Smooth muscle cell (in vitro differentiated cells): Measurements from ENCODE around the gene DDI2. TPM values are rescaled to one million over a fixed set of nuclear protein-coding genes. Genes with fewer than 3 reads are reported as not detected.

Source experiments
- polyA plus RNA-seq: library from polyadenylated mRNA; unstranded; fragments of >200 nt; fragmentation: Nextera tagmentation; extraction: Ambion mirVana; gene quantifications from 2 replicates; pipeline ENCODE4 v1.2.1, GENCODE V29; 2016
- small RNA-seq: library from RNA; depleted of rRNA; stranded (forward); fragments of <200 nt; gene quantifications from one replicate; pipeline ENCODE3, GENCODE V24; 2014
- total RNA-seq: library from RNA; depleted of rRNA; stranded (reverse); fragments of >200 nt; gene quantifications from 2 replicates; pipeline ENCODE4 v1.2.3, GENCODE V29; 2014

Gene DDI2
- total and polyA plus RNA-seq, 2 experiments from 2014 or later = 3.5 to 10.9 TPM

Small RNA genes within 50 kb of the gene (small RNA-seq; reads per million reads assigned to genes)
- gene AL121992.2 (not detected), gene CD24P1 (not detected), gene RNU7-179P (not detected)

Other genes starting within 250 kb of the DDI2 start
- 7.0 and 10.4 TPM in 2 replicates for gene EFHD2, start 207.6 kb upstream of the DDI2 start, total RNA-seq
- 22.9 and 34.1 TPM in 2 replicates for gene EFHD2, start 207.6 kb upstream of the DDI2 start, polyA plus RNA-seq
- not detected in 2 replicates for gene CTRC, start 179.0 kb upstream of the DDI2 start, total RNA-seq
- 1.2 TPM in 1 of 2 replicates, not detected in the other for gene CTRC, start 179.0 kb upstream of the DDI2 start, polyA plus RNA-seq
- 2.6 TPM in 1 of 2 replicates, not detected in the other for gene CELA2A, start 160.7 kb upstream of the DDI2 start, total RNA-seq
- not detected in 2 replicates for gene CELA2A, start 160.7 kb upstream of the DDI2 start, polyA plus RNA-seq
- not detected in 2 replicates for gene CELA2B, start 141.4 kb upstream of the DDI2 start, total RNA-seq
- not detected in 2 replicates for gene CELA2B, start 141.4 kb upstream of the DDI2 start, polyA plus RNA-seq
- 4.2 and 5.4 TPM in 2 replicates for gene CASP9, start 93.2 kb upstream of the DDI2 start, total RNA-seq
- gene CASP9, start 93.2 kb upstream of the DDI2 start, polyA plus RNA-seq = 4.8 and 7.2 TPM in 2 replicates
- gene DNAJC16, start 90.6 kb upstream of the DDI2 start, total RNA-seq = 18.3 and 23.1 TPM in 2 replicates
- gene DNAJC16, start 90.6 kb upstream of the DDI2 start, polyA plus RNA-seq = 4.0 and 5.6 TPM in 2 replicates
- 0.04 and 0.36 TPM in 2 replicates for gene AGMAT, start 32.4 kb upstream of the DDI2 start, total RNA-seq
- 0.11 and 0.56 TPM in 2 replicates for gene AGMAT, start 32.4 kb upstream of the DDI2 start, polyA plus RNA-seq
- 29.5 and 39.6 TPM in 2 replicates for gene PLEKHM2, start 66.9 kb downstream of the DDI2 start, total RNA-seq
- 26.5 and 32.0 TPM in 2 replicates for gene PLEKHM2, start 66.9 kb downstream of the DDI2 start, polyA plus RNA-seq
- gene SLC25A34, start 118.8 kb downstream of the DDI2 start, total RNA-seq = 0.22 and 0.76 TPM in 2 replicates
- gene SLC25A34, start 118.8 kb downstream of the DDI2 start, polyA plus RNA-seq = 1.6 and 2.1 TPM in 2 replicates
- not detected in 2 replicates for gene TMEM82, start 125.0 kb downstream of the DDI2 start, total RNA-seq
- not detected in 2 replicates for gene TMEM82, start 125.0 kb downstream of the DDI2 start, polyA plus RNA-seq
- gene FBLIM1, start 141.3 kb downstream of the DDI2 start, total RNA-seq = 31.1 and 36.7 TPM in 2 replicates
- 50.8 and 72.9 TPM in 2 replicates for gene FBLIM1, start 141.3 kb downstream of the DDI2 start, polyA plus RNA-seq
- gene UQCRHL, start 190.2 kb downstream of the DDI2 start, total RNA-seq = 3.9 and 4.4 TPM in 2 replicates
- 1.1 and 1.6 TPM in 2 replicates for gene UQCRHL, start 190.2 kb downstream of the DDI2 start, polyA plus RNA-seq
- gene SPEN, start 230.2 kb downstream of the DDI2 start, total RNA-seq = 24.9 and 28.7 TPM in 2 replicates
- gene SPEN, start 230.2 kb downstream of the DDI2 start, polyA plus RNA-seq = 10.6 and 20.0 TPM in 2 replicates